WI38 (cell line): Measurements from ENCODE around the gene METTL18.
"Not testable (repeated sequence)": the region's sequence is repeated elsewhere in the genome, so short reads cannot be mapped to it uniquely, and the experiment has no call there.

Experiments
- H3K4me3 ChIP-seq: 2 replicates; pipeline ENCODE4 v1.5.1; 2011; ENCODE audit warnings: low read depth, mild to moderate bottlenecking, control low read depth, low read length
- TF ChIP-seq, protein P1 (sequence below): IDR thresholded peaks from 2 replicates; pipeline ENCODE4 v1.5.1; 2012; ENCODE audit warnings: low read depth, mild to moderate bottlenecking, control low read depth, low read length

METTL18 gene

GRCh38 chr1:169824153-169824552 lies 29.4 kb upstream of the METTL18 start:
- no peak overlapping the region for H3K4me3 ChIP-seq
- TF ChIP-seq, protein P1, sequence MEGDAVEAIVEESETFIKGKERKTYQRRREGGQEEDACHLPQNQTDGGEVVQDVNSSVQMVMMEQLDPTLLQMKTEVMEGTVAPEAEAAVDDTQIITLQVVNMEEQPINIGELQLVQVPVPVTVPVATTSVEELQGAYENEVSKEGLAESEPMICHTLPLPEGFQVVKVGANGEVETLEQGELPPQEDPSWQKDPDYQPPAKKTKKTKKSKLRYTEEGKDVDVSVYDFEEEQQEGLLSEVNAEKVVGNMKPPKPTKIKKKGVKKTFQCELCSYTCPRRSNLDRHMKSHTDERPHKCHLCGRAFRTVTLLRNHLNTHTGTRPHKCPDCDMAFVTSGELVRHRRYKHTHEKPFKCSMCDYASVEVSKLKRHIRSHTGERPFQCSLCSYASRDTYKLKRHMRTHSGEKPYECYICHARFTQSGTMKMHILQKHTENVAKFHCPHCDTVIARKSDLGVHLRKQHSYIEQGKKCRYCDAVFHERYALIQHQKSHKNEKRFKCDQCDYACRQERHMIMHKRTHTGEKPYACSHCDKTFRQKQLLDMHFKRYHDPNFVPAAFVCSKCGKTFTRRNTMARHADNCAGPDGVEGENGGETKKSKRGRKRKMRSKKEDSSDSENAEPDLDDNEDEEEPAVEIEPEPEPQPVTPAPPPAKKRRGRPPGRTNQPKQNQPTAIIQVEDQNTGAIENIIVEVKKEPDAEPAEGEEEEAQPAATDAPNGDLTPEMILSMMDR, result no peak

DNA sequence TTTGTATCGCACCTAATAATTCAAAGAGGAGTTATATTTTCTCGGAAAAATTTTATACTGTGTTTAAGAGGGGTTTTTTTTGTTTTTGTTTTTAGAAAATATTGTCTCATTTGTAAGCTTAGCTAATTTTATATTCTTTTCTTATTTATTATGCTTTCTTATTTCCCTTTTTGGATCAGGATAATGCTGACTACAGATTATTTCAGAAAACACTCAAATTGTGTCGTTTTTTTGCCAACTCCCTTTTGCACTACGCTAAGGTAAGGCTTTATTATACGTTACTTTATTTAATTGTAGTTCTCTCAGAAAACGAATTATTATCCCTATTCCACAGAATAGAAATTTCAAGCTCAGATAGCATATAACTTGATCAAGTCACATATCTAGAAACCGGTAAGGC lies 26.8 kb upstream of the METTL18 start:
- TF ChIP-seq, protein P1, result no peak

GRCh38 chr1:169816617-169817016 lies 21.9 kb upstream of the METTL18 start:
- no peak overlapping the region for H3K4me3 ChIP-seq
- TF ChIP-seq, protein P1, result no peak

More for the DNA sequence above, 26.8 kb upstream of the METTL18 start:
- H3K4me3 ChIP-seq, result no peak overlapping the region

GRCh38 chr1:169814265-169814664 lies 19.6 kb upstream of the METTL18 start:
- TF ChIP-seq, protein P1, result no peak
- no peak overlapping the region for H3K4me3 ChIP-seq

GRCh38 chr1:169812131-169812530 lies 17.4 kb upstream of the METTL18 start:
- H3K4me3 ChIP-seq, result no peak overlapping the region
- TF ChIP-seq, protein P1, result no peak

- H3K4me3 ChIP-seq, result not testable (repeated sequence)
Measured at GRCh38 chr1:169811418-169812035, 16.8 kb upstream of the METTL18 start.

DNA sequence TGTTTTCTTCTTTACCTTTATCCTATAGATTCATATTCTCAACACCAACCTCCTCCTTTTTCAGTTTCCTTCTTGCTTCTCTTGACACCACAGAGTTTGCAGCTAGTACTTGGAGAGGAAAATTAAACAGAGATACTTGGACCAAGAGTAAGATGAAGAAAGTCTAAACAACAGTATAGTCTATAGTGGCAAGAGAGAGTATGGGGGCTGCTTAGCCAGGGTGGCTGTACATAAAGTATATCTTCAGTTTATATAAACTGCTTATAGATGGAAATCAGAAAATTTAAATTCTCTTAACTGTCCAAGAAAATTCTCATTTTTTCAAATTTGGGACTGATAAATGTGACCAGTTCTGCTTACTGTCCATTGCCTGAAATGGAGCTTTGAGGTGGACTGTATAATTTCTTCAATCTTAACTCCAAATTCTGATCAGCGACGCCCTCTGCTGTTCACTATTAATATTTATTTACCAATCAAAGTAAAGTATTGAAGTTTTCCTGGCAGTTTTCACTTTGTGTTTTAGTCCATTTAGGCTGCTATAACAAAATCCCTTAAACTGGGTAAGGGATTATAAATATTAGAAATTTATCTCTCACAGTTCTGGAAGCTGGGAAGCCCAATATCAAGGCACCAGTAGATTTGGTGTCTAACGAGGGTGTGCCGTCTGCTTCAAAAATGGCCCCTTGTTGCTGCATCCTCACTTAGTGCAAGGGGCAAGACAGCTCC lies 14.8 kb upstream of the METTL18 start:
- no peak overlapping the region for H3K4me3 ChIP-seq
- TF ChIP-seq, protein P1, result peak; percentile 26; the same call in 1 of the 2 replicates
